GM12873 (cell line): ENCODE measurements around the gene EEF1AKMT4.
A peak's percentile ranks its signal among the peaks of the same experiment; 100 is the strongest.

ENCODE experiments used
- TF ChIP-seq, protein P1 (sequence below): IDR thresholded peaks from 2 replicates; pipeline ENCODE4 v1.5.1; 2012; ENCODE audit warnings: low read depth, mild to moderate bottlenecking, moderate library complexity, low read length, control low read depth; ENCODE audit not compliant: insufficient read depth; ENCODE audit errors: missing control alignments

EEF1AKMT4 gene

DNA sequence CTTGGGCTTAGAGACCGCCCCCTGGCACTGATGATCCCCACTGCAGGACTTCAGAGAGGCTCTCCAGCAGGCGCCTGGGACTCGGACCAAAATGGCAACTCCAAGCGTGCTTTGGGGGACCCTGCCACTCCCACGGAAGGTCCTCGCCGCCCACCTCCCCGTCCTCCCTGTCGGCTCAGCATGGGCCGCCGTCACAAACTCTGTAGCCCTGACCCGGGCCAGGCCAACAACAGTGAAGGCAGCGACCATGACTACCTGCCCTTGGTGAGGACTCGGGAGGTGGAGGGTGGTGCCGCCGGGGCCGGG lies 8.4 kb upstream of the EEF1AKMT4 start:
- TF ChIP-seq, protein P1, sequence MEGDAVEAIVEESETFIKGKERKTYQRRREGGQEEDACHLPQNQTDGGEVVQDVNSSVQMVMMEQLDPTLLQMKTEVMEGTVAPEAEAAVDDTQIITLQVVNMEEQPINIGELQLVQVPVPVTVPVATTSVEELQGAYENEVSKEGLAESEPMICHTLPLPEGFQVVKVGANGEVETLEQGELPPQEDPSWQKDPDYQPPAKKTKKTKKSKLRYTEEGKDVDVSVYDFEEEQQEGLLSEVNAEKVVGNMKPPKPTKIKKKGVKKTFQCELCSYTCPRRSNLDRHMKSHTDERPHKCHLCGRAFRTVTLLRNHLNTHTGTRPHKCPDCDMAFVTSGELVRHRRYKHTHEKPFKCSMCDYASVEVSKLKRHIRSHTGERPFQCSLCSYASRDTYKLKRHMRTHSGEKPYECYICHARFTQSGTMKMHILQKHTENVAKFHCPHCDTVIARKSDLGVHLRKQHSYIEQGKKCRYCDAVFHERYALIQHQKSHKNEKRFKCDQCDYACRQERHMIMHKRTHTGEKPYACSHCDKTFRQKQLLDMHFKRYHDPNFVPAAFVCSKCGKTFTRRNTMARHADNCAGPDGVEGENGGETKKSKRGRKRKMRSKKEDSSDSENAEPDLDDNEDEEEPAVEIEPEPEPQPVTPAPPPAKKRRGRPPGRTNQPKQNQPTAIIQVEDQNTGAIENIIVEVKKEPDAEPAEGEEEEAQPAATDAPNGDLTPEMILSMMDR: no peak

DNA sequence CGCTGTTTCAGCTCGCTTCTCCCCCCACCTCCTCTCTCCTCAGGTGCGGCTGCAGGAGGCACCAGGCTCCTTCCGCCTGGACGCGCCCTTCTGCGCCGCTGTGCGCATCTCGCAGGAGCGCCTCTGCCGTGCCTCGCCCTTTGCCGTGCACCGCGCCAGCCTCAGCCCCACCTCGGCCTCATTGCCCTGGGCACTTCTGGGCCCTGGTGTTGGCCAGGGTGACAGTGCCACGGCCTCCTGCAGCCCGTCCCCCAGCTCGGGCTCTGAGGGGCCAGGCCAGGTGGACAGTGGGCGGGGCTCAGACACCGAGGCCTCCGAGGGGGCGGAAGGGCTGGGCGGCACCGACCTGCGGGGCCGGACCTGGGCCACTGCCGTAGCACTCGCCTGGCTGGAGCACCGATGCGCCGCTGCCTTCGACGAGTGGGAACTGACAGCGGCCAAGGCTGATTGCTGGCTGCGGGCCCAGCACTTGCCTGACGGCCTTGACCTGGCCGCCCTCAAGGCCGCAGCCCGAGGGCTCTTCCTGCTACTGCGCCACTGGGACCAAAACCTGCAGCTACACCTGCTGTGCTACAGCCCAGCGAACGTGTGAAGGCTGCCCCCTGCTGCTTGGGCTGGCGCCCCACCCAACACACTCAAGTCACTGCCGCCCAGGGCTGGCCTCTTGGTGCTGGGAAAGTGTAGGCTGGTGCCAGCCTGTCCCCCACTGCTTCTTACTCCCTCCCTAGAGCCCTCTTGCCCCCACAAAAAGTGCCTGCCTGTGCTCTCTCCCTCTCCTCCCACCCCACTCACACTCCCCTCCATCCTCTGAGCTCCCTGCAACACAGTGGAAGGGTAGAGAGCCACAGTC lies 7.8 kb upstream of the EEF1AKMT4 start:
- TF ChIP-seq, protein P1: peak; percentile 54

DNA sequence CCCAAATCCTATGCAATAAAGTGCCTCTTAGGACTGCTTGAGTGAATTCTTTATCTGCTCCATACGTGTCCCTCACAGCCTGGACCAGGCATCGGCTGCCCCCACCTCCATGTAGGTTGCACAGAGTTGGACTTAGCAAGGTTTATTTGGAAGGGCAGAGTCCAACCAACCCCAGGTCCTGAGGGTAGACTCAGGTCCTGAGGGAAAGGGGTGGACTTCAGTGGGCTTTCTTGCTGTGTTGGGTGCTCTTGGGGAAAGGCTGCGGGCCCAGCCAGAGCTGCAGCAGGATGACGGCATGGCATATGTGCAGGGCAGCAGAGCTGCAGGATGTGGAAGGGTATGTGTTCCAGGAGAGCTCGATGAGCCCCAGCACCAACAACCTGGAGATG lies 7.2 kb upstream of the EEF1AKMT4 start:
- TF ChIP-seq, protein P1: no peak

GRCh38 chr3:184248454-184249411 lies 739 bp upstream of the EEF1AKMT4 start, which contains the start of gene ALG3:
TSS of gene ALG3 (minus strand) at chr3:184248962. CDS start at chr3:184248940, 22 bp downstream.
- TF ChIP-seq, protein P1: no peak

DNA sequence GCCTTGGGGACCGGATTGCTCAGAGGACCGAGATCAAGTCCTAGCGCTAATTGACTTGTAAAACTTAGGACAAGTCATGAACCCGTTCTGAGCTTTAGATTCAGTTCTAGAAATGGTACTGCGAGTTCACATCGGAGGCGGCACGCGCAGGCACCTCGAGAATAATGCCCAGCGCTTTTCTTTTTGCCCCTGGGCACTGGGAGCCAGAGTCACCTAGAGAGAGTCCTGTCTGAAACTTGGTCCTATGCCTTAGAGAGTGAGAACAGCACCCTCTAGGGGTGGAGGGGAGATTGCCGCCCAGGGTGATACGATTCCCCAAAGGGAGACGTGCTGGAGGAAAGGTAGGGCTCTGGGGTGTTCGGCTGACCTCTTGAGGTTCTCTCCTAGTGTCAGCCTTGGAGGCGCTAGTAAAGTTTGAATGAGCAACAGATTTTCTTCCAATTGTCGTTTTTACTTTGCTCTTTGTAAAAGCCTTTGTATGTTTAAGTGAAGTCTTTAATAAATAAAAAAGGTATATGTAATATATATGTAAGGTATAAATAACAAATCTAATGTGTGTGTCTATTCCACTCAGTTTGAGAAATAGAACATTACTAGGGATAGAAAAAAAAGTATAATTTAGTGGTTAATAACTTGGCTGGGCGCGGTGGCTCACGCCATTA lies 826 bp downstream of the EEF1AKMT4 start:
- TF ChIP-seq, protein P1: peak; percentile 96

GRCh38 chr3:184255291-184256039 lies 6.0 kb downstream of the EEF1AKMT4 start:
- TF ChIP-seq, protein P1: no peak
